ENCODE measurements around the gene MLF2. TPM values are rescaled to one million over a fixed set of nuclear protein-coding genes. Genes with fewer than 3 reads are reported as not detected.

MLF2 gene
- total and polyA plus RNA-seq, 12 donors = 108 to 197 (median 148) TPM

DNA sequence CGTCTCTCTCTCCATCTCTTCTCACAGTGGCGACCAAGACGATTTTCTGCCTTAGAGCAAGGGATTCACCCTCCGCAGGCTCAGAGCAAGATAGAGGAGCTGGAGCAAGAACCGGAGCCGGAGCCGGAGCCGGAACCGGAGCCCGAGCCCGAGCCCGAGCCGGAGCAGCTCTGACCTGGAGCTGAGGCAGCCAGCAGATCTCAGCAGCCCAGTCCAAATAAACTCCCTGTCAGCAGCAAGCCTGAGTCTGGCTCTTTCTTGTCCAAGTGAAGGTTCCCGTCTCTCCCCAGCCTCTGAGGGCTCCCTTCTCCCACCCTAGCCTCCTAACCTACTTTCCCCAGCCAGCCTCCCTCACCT lies 25.3 kb upstream of the MLF2 start:
- Histone ChIP-seq H3K4me1 (peaks cover 0 to 27% (median 19%) of the 10 kb centered on the region in 9 donors), H3K9me3 (no peaks in the 10 kb centered on the region), H3K27ac (peak overlapping the region in 9 of 10 donors; percentile 49 to 73 (median 62)), H3K27me3 (peaks cover 0 to 47% (median 8%) of the 10 kb centered on the region in 7 donors), H3K4me3 (peak overlapping the region in 9 of 10 donors; percentile 35 to 60 (median 43)), H3K36me3 (peaks cover 0 to 9% (median 0%) of the 10 kb centered on the region in 9 donors)
- 19 to 27% methylated on average over 14 of the region's 14 CpGs for WGBS, 2 donors
- DNase-seq = peak in 1 of 2 donors; percentile 33
- ATAC-seq = peak; percentile 16 to 71 (median 54)
- intact Hi-C loops (cut with DNase I) = loop anchor here in 8 of 10 donors (2.0 to 5.0 kb wide), 7 partner anchors 25 to 161 kb away; partner anchors contain the start of genes GPR162 (in 1 of the 8), MLF2 (in 1 of the 8) and P3H3 (in 1 of the 8)
- TF ChIP-seq, protein P1, sequence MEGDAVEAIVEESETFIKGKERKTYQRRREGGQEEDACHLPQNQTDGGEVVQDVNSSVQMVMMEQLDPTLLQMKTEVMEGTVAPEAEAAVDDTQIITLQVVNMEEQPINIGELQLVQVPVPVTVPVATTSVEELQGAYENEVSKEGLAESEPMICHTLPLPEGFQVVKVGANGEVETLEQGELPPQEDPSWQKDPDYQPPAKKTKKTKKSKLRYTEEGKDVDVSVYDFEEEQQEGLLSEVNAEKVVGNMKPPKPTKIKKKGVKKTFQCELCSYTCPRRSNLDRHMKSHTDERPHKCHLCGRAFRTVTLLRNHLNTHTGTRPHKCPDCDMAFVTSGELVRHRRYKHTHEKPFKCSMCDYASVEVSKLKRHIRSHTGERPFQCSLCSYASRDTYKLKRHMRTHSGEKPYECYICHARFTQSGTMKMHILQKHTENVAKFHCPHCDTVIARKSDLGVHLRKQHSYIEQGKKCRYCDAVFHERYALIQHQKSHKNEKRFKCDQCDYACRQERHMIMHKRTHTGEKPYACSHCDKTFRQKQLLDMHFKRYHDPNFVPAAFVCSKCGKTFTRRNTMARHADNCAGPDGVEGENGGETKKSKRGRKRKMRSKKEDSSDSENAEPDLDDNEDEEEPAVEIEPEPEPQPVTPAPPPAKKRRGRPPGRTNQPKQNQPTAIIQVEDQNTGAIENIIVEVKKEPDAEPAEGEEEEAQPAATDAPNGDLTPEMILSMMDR (IDR thresholded peaks at IDR 0.05) = no peak

DNA sequence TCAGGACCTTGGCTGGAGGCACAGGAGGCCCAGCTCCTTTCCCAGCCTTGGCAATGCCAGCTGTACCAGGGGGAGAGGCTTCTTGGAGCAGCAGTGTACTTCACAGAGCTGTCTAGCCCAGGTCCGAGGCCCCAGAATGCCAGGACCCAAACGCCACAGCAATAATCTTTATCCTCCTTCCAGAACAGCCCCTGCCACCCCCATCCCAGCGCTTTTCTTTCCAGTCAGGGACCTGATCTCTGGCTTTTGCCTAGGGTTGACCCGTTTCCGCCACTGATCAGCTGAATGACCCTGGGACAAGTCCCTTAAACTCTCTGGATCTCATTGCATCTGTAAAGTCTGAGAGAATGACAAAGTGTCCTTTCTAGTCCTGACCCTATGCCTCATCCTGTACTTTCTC lies 24.4 kb upstream of the MLF2 start:
- H3K4me3 ChIP-seq = peak overlapping the region in 1 of 10 donors; percentile 47
- TF ChIP-seq, protein P1 (IDR thresholded peaks at IDR 0.05) = no peak
- H3K9me3 ChIP-seq = no peaks in the 10 kb centered on the region
- peak overlapping the region in 4 of 10 donors; percentile 49 to 70 (median 61) for H3K27ac ChIP-seq
- ATAC-seq (no peak), DNase-seq (no peak)
- intact Hi-C loops (cut with DNase I) = loop anchor here in 8 of 10 donors (5.0 kb wide), 5 partner anchors 40 to 160 kb away; partner anchors contain the start of genes GPR162 (in 1 of the 8) and P3H3 (in 1 of the 8)
- WGBS, 2 donors = 95% methylated on average over 5 of the region's 5 CpGs
- peaks cover 0 to 53% (median 8%) of the 10 kb centered on the region in 7 donors for H3K27me3 ChIP-seq
- peaks cover 0 to 30% (median 21%) of the 10 kb centered on the region in 9 donors for H3K4me1 ChIP-seq
- peaks cover 0 to 9% (median 0%) of the 10 kb centered on the region in 9 donors for H3K36me3 ChIP-seq

- DNase-seq (no peak), ATAC-seq (no peak)
- peak overlapping the region in 1 of 10 donors; percentile 45 for H3K4me3 ChIP-seq
- WGBS, 2 donors = 85 to 95% methylated on average over 16 of the region's 16 CpGs
- H3K4me1 ChIP-seq = peaks cover 0 to 49% (median 25%) of the 10 kb centered on the region in 9 donors
- intact Hi-C loops (cut with DNase I) = loop anchor here in 8 of 10 donors (5.0 kb wide), 5 partner anchors 38 to 158 kb away; partner anchors contain the start of genes GPR162 (in 1 of the 8) and P3H3 (in 1 of the 8)
- peaks cover 0 to 22% (median 0%) of the 10 kb centered on the region in 9 donors for H3K36me3 ChIP-seq
- TF ChIP-seq, protein P1 (IDR thresholded peaks at IDR 0.05) = no peak
- no peaks in the 10 kb centered on the region for H3K9me3 ChIP-seq
- peaks cover 0 to 53% (median 8%) of the 10 kb centered on the region in 7 donors for H3K27me3 ChIP-seq
- H3K27ac ChIP-seq = peak overlapping the region in 1 of 10 donors; percentile 69
These were observed 22.5 kb upstream of the MLF2 start for GRCh38 chr12:6775185-6776174.

DNA sequence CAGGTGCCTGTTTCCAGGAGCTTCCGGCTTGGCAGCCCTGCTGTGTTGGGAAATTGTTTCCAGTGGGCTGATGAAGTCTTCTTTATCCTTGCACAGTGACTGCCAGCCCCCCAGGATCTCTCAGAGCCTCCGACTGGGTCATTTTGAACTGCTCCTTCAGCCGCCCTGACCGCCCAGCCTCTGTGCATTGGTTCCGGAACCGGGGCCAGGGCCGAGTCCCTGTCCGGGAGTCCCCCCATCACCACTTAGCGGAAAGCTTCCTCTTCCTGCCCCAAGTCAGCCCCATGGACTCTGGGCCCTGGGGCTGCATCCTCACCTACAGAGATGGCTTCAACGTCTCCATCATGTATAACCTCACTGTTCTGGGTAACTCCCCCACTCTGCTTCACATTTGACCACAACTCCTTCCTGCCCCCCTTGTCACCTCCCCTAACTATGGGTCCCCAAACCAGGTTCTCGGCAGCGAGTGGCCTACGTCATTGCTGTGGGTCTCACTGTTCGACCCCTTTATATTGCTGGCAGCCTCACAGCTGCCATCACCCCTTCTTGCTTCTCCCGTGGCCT lies 21.6 kb upstream of the MLF2 start:
- H3K4me3 ChIP-seq = peak overlapping the region in 1 of 10 donors; percentile 45
- TF ChIP-seq, protein P1 (IDR thresholded peaks at IDR 0.05) = no peak
- WGBS, 2 donors = 85 to 87% methylated on average over 15 of the region's 15 CpGs
- no peaks in the 10 kb centered on the region for H3K9me3 ChIP-seq
- H3K27ac ChIP-seq = peak overlapping the region in 1 of 10 donors; percentile 69
- DNase-seq (no peak), ATAC-seq (no peak)
- intact Hi-C loops (cut with DNase I) = loop anchor here in 8 of 10 donors (5.0 kb wide), 5 partner anchors 37 to 157 kb away; partner anchors contain the start of genes GPR162 (in 1 of the 8) and P3H3 (in 1 of the 8)
- peaks cover 0 to 28% (median 0%) of the 10 kb centered on the region in 9 donors for H3K36me3 ChIP-seq
- H3K4me1 ChIP-seq = peaks cover 0 to 52% (median 25%) of the 10 kb centered on the region in 9 donors
- H3K27me3 ChIP-seq = peaks cover 0 to 53% (median 8%) of the 10 kb centered on the region in 7 donors

Data from heart right ventricle (tissue), 16 donors.